ENCODE results near the gene TM2D3. TPM values are rescaled to one million over a fixed set of nuclear protein-coding genes. Genes with fewer than 3 reads are reported as not detected.

Gene TM2D3
- total RNA-seq, 2 experiments from 2014 or later, result 37.8 to 38.5 TPM

DNA sequence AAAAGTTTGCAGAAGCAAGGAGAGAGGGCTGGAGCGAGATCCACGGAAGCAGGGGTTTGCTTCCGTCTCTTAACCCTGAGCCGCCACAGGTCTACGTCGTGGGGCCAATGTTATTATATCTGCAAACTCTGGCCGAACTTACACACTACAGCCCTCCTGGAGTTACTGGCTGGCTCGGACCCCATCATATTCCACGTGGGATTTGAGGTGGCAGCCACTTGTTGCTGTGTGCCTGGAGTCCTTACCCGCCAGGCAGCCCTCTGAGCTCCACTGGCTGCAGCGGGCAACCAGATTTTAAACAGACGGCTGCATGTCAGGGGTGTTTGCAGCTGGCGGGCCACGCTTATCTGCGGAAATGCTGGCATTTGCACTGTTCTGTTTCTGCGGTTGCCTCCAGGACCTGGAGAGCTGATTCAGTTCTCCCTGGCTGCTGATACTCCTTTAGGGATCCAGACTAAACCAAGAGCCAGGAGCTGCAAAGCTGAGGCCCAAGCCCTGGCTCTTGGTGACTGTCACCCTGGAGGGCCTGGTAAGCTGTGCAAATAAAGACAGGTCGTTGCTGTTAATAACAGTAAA is 34.7 kb downstream of the TM2D3 start:
- intact Hi-C loops (cut with micrococcal nuclease), result no loop called here
- Mint-ChIP-seq H3K36me3 (ENCODE audit: low read depth) (peaks cover 10% of the 10 kb centered on the region), H3K27me3 (no peaks in the 10 kb centered on the region), H3K4me1 (ENCODE audit: low read depth) (peaks cover 21% of the 10 kb centered on the region), H3K9me3 (no peaks in the 10 kb centered on the region), H3K4me3 (no peak overlapping the region), H3K27ac (no peak overlapping the region)
- POLR2A ChIA-PET, result interaction anchor here (1.8 kb wide), 1 partner anchor 30 kb away, joined by 6 read pairs; no protein-coding TSS in a partner anchor
- DNase-seq (no peak), ATAC-seq (no peak)
- TF ChIP-seq CTCF (IDR thresholded peaks at IDR 0.05), result no peak
- CTCF ChIA-PET, result interaction anchor here (0.8 kb wide), 1 partner anchor 25 kb away, joined by 3 read pairs; no protein-coding TSS in a partner anchor

DNA sequence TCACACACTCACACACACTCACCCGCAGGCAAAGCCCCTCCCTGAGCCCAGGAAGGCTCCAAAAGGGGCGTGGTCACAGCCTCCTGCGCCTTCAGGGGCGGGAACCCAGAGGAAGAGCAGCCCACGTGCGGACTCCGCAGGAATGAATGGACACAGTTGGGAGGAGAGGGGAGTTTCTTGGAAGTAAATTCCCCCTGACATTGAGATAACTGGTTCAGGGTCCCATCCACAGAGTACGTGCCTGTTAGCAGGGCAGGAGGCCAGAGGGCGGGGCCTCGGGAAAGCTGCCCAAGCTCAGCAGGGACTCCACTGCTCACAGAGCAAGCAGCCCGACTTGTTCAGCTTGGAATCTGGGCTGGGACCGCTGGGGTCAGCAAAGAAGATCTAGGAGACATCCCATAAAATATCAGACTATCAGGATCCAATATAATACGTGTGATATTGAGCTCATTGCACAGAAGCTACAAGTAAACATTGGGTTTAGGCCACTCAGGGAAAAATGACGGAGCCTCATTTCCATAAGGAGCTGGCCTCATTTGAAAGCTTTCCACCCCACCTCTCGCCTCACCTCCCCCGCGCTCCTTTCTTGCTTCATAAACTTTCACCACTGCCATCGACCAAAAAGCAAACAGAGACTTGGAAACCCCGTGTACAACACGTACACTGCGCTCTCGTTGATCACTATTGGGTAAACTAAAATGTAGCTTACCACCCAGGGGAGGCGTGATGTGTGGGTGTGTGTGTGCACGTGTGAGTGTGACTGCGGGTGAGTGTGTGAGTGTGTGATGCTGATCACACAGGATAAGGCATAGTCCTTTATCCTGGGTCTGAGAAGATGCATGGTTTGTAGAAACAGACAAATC is 36.0 kb downstream of the TM2D3 start:
- Mint-ChIP-seq H3K4me1 (ENCODE audit: low read depth) (peaks cover 12% of the 10 kb centered on the region), H3K27ac (peak overlapping the region; percentile 25), H3K4me3 (no peak overlapping the region), H3K27me3 (no peaks in the 10 kb centered on the region), H3K36me3 (ENCODE audit: low read depth) (peaks cover 4% of the 10 kb centered on the region), H3K9me3 (no peaks in the 10 kb centered on the region)
- intact Hi-C loops (cut with micrococcal nuclease), result no loop called here
- ChIA-PET CTCF (interaction anchor here (1.5 kb wide), 1 partner anchor 25 kb away, joined by 10 read pairs; no protein-coding TSS in a partner anchor), POLR2A (interaction anchor here (1.8 kb wide), 1 partner anchor 31 kb away, joined by 6 read pairs; no protein-coding TSS in a partner anchor)
- ATAC-seq (peak; percentile 91), DNase-seq (peak; percentile 42)
- TF ChIP-seq CTCF (IDR thresholded peaks at IDR 0.05), result no peak

- TF ChIP-seq CTCF (IDR thresholded peaks at IDR 0.05), result no peak
- Mint-ChIP-seq H3K36me3 (ENCODE audit: low read depth) (peaks cover 4% of the 10 kb centered on the region), H3K9me3 (no peaks in the 10 kb centered on the region), H3K4me3 (no peak overlapping the region), H3K27me3 (no peaks in the 10 kb centered on the region), H3K4me1 (ENCODE audit: low read depth) (peaks cover 7% of the 10 kb centered on the region), H3K27ac (no peak overlapping the region)
- ChIA-PET POLR2A (interaction anchor here (1.8 kb wide), 1 partner anchor 32 kb away, joined by 6 read pairs; no protein-coding TSS in a partner anchor), CTCF (interaction anchor here (1.5 kb wide), 1 partner anchor 26 kb away, joined by 10 read pairs; no protein-coding TSS in a partner anchor)
- no peak for ATAC-seq
- no peak for DNase-seq
- intact Hi-C loops (cut with micrococcal nuclease), result no loop called here
Measured at GRCh38 chr15:101615414-101615985, 36.7 kb downstream of the TM2D3 start.

DNA sequence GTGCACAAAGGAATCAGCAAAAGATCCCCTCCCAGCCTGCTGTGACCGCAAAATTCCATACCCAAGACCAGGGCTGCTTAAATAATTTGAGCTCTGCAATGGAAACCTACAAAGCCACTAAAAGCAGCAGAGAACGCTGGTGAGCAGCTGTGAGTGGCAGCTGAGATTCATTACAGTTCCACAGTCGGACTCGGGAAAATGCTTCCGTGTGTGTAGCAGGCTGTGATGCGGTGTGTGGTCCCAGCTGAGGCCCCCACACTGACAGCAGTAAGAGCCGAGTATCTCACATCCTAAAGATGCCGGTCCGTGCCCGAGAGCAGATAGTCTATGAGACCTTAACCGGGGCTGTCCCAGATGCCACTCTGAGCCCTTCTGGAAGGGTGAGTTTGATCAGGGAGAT is 37.4 kb downstream of the TM2D3 start:
- POLR2A ChIA-PET, result no interaction called here

More for the DNA sequence above, 37.4 kb downstream of the TM2D3 start:
- H3K27me3 Mint-ChIP-seq, result no peaks in the 10 kb centered on the region
- TF ChIP-seq CTCF (IDR thresholded peaks at IDR 0.05), result no peak
- intact Hi-C loops (cut with micrococcal nuclease), result no loop called here
- no peak for ATAC-seq
- DNase-seq, result no peak
- CTCF ChIA-PET, result interaction anchor here (0.9 to 1.1 kb wide), 2 partner anchors 10 to 27 kb away, joined by 3 read pairs; no protein-coding TSS in a partner anchor
- H3K36me3 Mint-ChIP-seq (ENCODE audit: low read depth), result peaks cover 4% of the 10 kb centered on the region
- no peak overlapping the region for H3K4me3 Mint-ChIP-seq
- H3K27ac Mint-ChIP-seq, result no peak overlapping the region
- peaks cover 5% of the 10 kb centered on the region for H3K4me1 Mint-ChIP-seq (ENCODE audit: low read depth)
- no peaks in the 10 kb centered on the region for H3K9me3 Mint-ChIP-seq

Data from activated CD8-positive, alpha-beta T cell treated with anti-CD3 and anti-CD28 coated beads for 36 hours (primary cell).